HG02970 (cell line): ENCODE measurements around the gene QARS1.

Experiments
- ATAC-seq: cut with Tn5 transposase; IDR thresholded peaks from one replicate; pipeline ENCODE4 v1.9.1; 2021; ENCODE audit warnings: mild to moderate bottlenecking, moderate library complexity, moderate number of reproducible peaks; ENCODE audit not compliant: unreplicated experiment, low FRiP score

The QARS1 gene

GRCh38 chr3:49104427-49105291 lies at the start of gene QARS1:
Gene QARS1, minus strand, starts transcription at chr3:49104757. Its CDS starts 24 bp downstream, at chr3:49104733.
- peak; percentile 83 for ATAC-seq

GRCh38 chr3:49153349-49153912 lies 48.9 kb upstream of the QARS1 start:
- no peak for ATAC-seq

GRCh38 chr3:49151610-49152009 lies 47.1 kb upstream of the QARS1 start:
- ATAC-seq: no peak

- no peak for ATAC-seq
Measured at GRCh38 chr3:49148159-49148558, 43.6 kb upstream of the QARS1 start.

- ATAC-seq: no peak
Measured at GRCh38 chr3:49140080-49140479, 35.5 kb upstream of the QARS1 start.

- no peak for ATAC-seq
Measured at GRCh38 chr3:49135499-49135898, 30.9 kb upstream of the QARS1 start.

GRCh38 chr3:49134471-49135265 lies 30.1 kb upstream of the QARS1 start:
- no peak for ATAC-seq

- no peak for ATAC-seq
Measured at GRCh38 chr3:49133226-49133951, 28.8 kb upstream of the QARS1 start.

GRCh38 chr3:49132437-49133225 lies 28.1 kb upstream of the QARS1 start, which contains the start of gene LAMB2:
Gene LAMB2, minus strand, starts transcription at chr3:49133050. Its CDS starts 183 bp downstream, at chr3:49132867.
- ATAC-seq: no peak

- no peak for ATAC-seq
Measured at GRCh38 chr3:49132073-49132436, 27.5 kb upstream of the QARS1 start.

- ATAC-seq: no peak
Measured at GRCh38 chr3:49131576-49131975, 27.0 kb upstream of the QARS1 start.

GRCh38 chr3:49131040-49131439 lies 26.5 kb upstream of the QARS1 start:
- ATAC-seq: no peak

GRCh38 chr3:49124991-49125670 lies 20.6 kb upstream of the QARS1 start:
- no peak for ATAC-seq

GRCh38 chr3:49124203-49124602 lies 19.6 kb upstream of the QARS1 start:
- no peak for ATAC-seq

- ATAC-seq: no peak
Measured at GRCh38 chr3:49123687-49124086, 19.1 kb upstream of the QARS1 start.

- ATAC-seq: no peak
Measured at GRCh38 chr3:49122886-49123545, 18.5 kb upstream of the QARS1 start.

- no peak for ATAC-seq
Measured at GRCh38 chr3:49122451-49122850, 17.9 kb upstream of the QARS1 start.

GRCh38 chr3:49122022-49122421 lies 17.5 kb upstream of the QARS1 start:
- ATAC-seq: no peak
